ENCODE results near the gene LRP8. TPM values are rescaled to one million over a fixed set of nuclear protein-coding genes. Genes with fewer than 3 reads are reported as not detected.

LRP8 gene
- total and polyA plus RNA-seq, 9 of the 15 experiments (the other 6 are each of a cell fraction or from before 2014, with no cell fraction given) = 7.1 to 56.1 (median 31.3) TPM

DNA sequence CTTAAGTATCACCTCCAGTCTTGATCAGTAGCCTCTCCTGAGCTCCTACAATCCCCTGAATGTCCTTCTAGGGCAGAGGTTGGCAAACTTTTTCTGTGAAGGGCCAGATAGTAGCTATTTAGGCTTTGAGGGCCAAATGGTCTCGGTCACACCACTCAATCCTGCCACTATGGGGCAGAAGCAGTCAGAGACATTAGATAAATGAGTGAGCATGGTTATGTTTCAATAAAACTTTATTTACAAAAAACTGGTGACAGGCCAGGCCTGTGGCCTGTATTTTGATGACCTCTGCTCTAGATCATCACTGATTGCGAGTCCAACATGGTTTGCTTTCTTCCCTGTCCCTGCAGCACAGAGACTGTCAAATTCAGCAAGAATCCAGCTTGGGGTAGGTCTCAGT lies 36.3 kb downstream of the LRP8 start (continued):
- TF ChIP-seq, protein P1, sequence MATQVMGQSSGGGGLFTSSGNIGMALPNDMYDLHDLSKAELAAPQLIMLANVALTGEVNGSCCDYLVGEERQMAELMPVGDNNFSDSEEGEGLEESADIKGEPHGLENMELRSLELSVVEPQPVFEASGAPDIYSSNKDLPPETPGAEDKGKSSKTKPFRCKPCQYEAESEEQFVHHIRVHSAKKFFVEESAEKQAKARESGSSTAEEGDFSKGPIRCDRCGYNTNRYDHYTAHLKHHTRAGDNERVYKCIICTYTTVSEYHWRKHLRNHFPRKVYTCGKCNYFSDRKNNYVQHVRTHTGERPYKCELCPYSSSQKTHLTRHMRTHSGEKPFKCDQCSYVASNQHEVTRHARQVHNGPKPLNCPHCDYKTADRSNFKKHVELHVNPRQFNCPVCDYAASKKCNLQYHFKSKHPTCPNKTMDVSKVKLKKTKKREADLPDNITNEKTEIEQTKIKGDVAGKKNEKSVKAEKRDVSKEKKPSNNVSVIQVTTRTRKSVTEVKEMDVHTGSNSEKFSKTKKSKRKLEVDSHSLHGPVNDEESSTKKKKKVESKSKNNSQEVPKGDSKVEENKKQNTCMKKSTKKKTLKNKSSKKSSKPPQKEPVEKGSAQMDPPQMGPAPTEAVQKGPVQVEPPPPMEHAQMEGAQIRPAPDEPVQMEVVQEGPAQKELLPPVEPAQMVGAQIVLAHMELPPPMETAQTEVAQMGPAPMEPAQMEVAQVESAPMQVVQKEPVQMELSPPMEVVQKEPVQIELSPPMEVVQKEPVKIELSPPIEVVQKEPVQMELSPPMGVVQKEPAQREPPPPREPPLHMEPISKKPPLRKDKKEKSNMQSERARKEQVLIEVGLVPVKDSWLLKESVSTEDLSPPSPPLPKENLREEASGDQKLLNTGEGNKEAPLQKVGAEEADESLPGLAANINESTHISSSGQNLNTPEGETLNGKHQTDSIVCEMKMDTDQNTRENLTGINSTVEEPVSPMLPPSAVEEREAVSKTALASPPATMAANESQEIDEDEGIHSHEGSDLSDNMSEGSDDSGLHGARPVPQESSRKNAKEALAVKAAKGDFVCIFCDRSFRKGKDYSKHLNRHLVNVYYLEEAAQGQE (IDR thresholded peaks at IDR 0.05; ENCODE audit: borderline replicate concordance) = peak; percentile 62; the same call in 1 of the 2 replicates
- TF ChIP-seq, protein P1 (CRISPR knock-in tag; IDR thresholded peaks at IDR 0.05; ENCODE audit: low read depth) = no peak
- TF ChIP-seq MYC (IDR thresholded peaks at IDR 0.05; ENCODE audit: low read depth, low read length) (0 out of 2 replicates have a peak, but pooled peaks have one; percentile 26), MYC (CRISPR knock-in tag; IDR thresholded peaks at IDR 0.05; ENCODE audit: borderline replicate concordance, low read depth) (no peak), EP300 (IDR thresholded peaks at IDR 0.05; ENCODE audit: low read length) (0 out of 2 replicates have a peak, but pooled peaks have one; percentile 21), ZNF384 (IDR thresholded peaks at IDR 0.05; ENCODE audit: low read depth, low read length) (0 out of 2 replicates have a peak, but pooled peaks have one; percentile 37), LEF1 (IDR thresholded peaks at IDR 0.05) (no peak), ESRRA (IDR thresholded peaks at IDR 0.05; ENCODE audit: borderline replicate concordance, low read depth) (peak; percentile 69; the same call in 1 of the 2 replicates), RCOR1 (IDR thresholded peaks at IDR 0.05; ENCODE audit: borderline replicate concordance in 1 of 2, low read depth in 2 of 2, low read length in 2 of 2) (0 out of 4 replicates have a peak, but pooled peaks of 1 of the 2 experiments have one; percentile 11), MEIS2 (IDR thresholded peaks at IDR 0.05; ENCODE audit: partially characterized antibody) (peak; percentile 45), JUND (IDR thresholded peaks at IDR 0.05; ENCODE audit: borderline replicate concordance, low read depth, low read length) (peak; percentile 52; the same call in 1 of the 2 replicates), JUND (tag; IDR thresholded peaks at IDR 0.05; ENCODE audit: borderline replicate concordance, low read depth, low read length) (no peak)
- TF ChIP-seq, protein P2, sequence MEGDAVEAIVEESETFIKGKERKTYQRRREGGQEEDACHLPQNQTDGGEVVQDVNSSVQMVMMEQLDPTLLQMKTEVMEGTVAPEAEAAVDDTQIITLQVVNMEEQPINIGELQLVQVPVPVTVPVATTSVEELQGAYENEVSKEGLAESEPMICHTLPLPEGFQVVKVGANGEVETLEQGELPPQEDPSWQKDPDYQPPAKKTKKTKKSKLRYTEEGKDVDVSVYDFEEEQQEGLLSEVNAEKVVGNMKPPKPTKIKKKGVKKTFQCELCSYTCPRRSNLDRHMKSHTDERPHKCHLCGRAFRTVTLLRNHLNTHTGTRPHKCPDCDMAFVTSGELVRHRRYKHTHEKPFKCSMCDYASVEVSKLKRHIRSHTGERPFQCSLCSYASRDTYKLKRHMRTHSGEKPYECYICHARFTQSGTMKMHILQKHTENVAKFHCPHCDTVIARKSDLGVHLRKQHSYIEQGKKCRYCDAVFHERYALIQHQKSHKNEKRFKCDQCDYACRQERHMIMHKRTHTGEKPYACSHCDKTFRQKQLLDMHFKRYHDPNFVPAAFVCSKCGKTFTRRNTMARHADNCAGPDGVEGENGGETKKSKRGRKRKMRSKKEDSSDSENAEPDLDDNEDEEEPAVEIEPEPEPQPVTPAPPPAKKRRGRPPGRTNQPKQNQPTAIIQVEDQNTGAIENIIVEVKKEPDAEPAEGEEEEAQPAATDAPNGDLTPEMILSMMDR (IDR thresholded peaks at IDR 0.05 in 2 of 3, conservative IDR thresholded peaks at IDR 0.05 in 1 of 3; ENCODE audit: insufficient read depth in 2 of 3, low read depth in 1 of 3, low read length in 3 of 3) = peak; percentile 45 to 65 (median 62)
- TF ChIP-seq, protein P3, sequence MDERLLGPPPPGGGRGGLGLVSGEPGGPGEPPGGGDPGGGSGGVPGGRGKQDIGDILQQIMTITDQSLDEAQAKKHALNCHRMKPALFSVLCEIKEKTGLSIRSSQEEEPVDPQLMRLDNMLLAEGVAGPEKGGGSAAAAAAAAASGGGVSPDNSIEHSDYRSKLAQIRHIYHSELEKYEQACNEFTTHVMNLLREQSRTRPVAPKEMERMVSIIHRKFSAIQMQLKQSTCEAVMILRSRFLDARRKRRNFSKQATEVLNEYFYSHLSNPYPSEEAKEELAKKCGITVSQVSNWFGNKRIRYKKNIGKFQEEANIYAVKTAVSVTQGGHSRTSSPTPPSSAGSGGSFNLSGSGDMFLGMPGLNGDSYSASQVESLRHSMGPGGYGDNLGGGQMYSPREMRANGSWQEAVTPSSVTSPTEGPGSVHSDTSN (CRISPR knock-in tag; IDR thresholded peaks at IDR 0.05; ENCODE audit: low read depth) = no peak
- TF ChIP-seq, protein P3 (tag; conservative IDR thresholded peaks at IDR 0.05; ENCODE audit: low read depth) = 0 out of 2 replicates have a peak, but pooled peaks have one; percentile 29

Data from K562 (cell line).